ENCODE data around the gene SNAPC2.

- TF ChIP-seq EZH2phosphoT487 (IDR thresholded peaks at IDR 0.05; ENCODE audit: insufficient read depth, low read depth) (no peak), EZH2 (IDR thresholded peaks at IDR 0.05; ENCODE audit: insufficient read depth, poor library complexity, severe bottlenecking) (no peak)
Observed at GRCh38 chr19:7965259-7965841, 45.2 kb downstream of the SNAPC2 start.
